ENCODE results near the gene MXRA8. TPM values are rescaled to one million over a fixed set of nuclear protein-coding genes. Genes with fewer than 3 reads are reported as not detected.
A peak's percentile ranks its signal among the peaks of the same experiment; 100 is the strongest.

MXRA8 gene
- total RNA-seq, 1 donor from 2014 or later = 0.16 TPM

GRCh38 chr1:1337793-1338147, 20.6 kb downstream of the MXRA8 start:
- POLR2A ChIA-PET = no interaction called here
- Mint-ChIP-seq H3K27me3 (no peaks in the 10 kb centered on the region), H3K4me3 (no peak overlapping the region), H3K27ac (no peak overlapping the region), H3K4me1 (no peaks in the 10 kb centered on the region), H3K9me3 (no peaks in the 10 kb centered on the region), H3K36me3 (ENCODE audit: low read depth) (peaks cover 15% of the 10 kb centered on the region)
- DNase-seq (no peak), ATAC-seq (ENCODE audit: low read depth) (peak; percentile 77)
- TF ChIP-seq CTCF (IDR thresholded peaks at IDR 0.05) = no peak
- intact Hi-C loops (cut with micrococcal nuclease) = no loop called here
- CTCF ChIA-PET = no interaction called here

GRCh38 chr1:1336931-1337792, 21.2 kb downstream of the MXRA8 start:
- DNase-seq (no peak), ATAC-seq (ENCODE audit: low read depth) (peak; percentile 23)
- CTCF ChIA-PET = no interaction called here
- peaks cover 15% of the 10 kb centered on the region for H3K36me3 Mint-ChIP-seq (ENCODE audit: low read depth)
- no peak for TF ChIP-seq CTCF (IDR thresholded peaks at IDR 0.05)
- no peak overlapping the region for H3K4me3 Mint-ChIP-seq
- no peak overlapping the region for H3K27ac Mint-ChIP-seq
- POLR2A ChIA-PET = no interaction called here
- H3K27me3 Mint-ChIP-seq = no peaks in the 10 kb centered on the region
- no peaks in the 10 kb centered on the region for H3K4me1 Mint-ChIP-seq
- intact Hi-C loops (cut with micrococcal nuclease) = no loop called here
- no peaks in the 10 kb centered on the region for H3K9me3 Mint-ChIP-seq

- Mint-ChIP-seq H3K27me3 (no peaks in the 10 kb centered on the region), H3K36me3 (ENCODE audit: low read depth) (peaks cover 15% of the 10 kb centered on the region), H3K9me3 (no peaks in the 10 kb centered on the region), H3K4me3 (no peak overlapping the region), H3K4me1 (no peaks in the 10 kb centered on the region), H3K27ac (no peak overlapping the region)
- ChIA-PET POLR2A (no interaction called here), CTCF (no interaction called here)
- DNase-seq (no peak), ATAC-seq (ENCODE audit: low read depth) (no peak)
- no peak for TF ChIP-seq CTCF (IDR thresholded peaks at IDR 0.05)
- intact Hi-C loops (cut with micrococcal nuclease) = no loop called here
Measured at GRCh38 chr1:1336446-1336845, 21.9 kb downstream of the MXRA8 start.

GRCh38 chr1:1335792-1336248, 22.5 kb downstream of the MXRA8 start:
- intact Hi-C loops (cut with micrococcal nuclease) = no loop called here
- ChIA-PET CTCF (no interaction called here), POLR2A (no interaction called here)
- TF ChIP-seq CTCF (IDR thresholded peaks at IDR 0.05) = no peak
- H3K27ac Mint-ChIP-seq = no peak overlapping the region
- no peak overlapping the region for H3K4me3 Mint-ChIP-seq
- peaks cover 11% of the 10 kb centered on the region for H3K36me3 Mint-ChIP-seq (ENCODE audit: low read depth)
- no peaks in the 10 kb centered on the region for H3K9me3 Mint-ChIP-seq
- peaks cover 4% of the 10 kb centered on the region for H3K4me1 Mint-ChIP-seq
- no peak for DNase-seq
- no peak for ATAC-seq (ENCODE audit: low read depth)
- no peaks in the 10 kb centered on the region for H3K27me3 Mint-ChIP-seq

GRCh38 chr1:1335283-1335682, 23.1 kb downstream of the MXRA8 start:
- POLR2A ChIA-PET = no interaction called here
- Mint-ChIP-seq H3K4me3 (no peak overlapping the region), H3K27me3 (no peaks in the 10 kb centered on the region), H3K27ac (no peak overlapping the region), H3K9me3 (no peaks in the 10 kb centered on the region), H3K36me3 (ENCODE audit: low read depth) (peaks cover 10% of the 10 kb centered on the region), H3K4me1 (peaks cover 8% of the 10 kb centered on the region)
- intact Hi-C loops (cut with micrococcal nuclease) = no loop called here
- no peak for TF ChIP-seq CTCF (IDR thresholded peaks at IDR 0.05)
- no peak for ATAC-seq (ENCODE audit: low read depth)
- CTCF ChIA-PET = no interaction called here
- no peak for DNase-seq

Measured in activated B cell treated with CpG ODN at 0.5 μM for 24 hours (primary cell).